ENCODE results near the gene LRP8.
A peak's percentile ranks its signal among the peaks of the same experiment; 100 is the strongest.
"Not testable (repeated sequence)": the region's sequence is repeated elsewhere in the genome, so short reads cannot be mapped to it uniquely, and the experiment has no call there.

The LRP8 gene

DNA sequence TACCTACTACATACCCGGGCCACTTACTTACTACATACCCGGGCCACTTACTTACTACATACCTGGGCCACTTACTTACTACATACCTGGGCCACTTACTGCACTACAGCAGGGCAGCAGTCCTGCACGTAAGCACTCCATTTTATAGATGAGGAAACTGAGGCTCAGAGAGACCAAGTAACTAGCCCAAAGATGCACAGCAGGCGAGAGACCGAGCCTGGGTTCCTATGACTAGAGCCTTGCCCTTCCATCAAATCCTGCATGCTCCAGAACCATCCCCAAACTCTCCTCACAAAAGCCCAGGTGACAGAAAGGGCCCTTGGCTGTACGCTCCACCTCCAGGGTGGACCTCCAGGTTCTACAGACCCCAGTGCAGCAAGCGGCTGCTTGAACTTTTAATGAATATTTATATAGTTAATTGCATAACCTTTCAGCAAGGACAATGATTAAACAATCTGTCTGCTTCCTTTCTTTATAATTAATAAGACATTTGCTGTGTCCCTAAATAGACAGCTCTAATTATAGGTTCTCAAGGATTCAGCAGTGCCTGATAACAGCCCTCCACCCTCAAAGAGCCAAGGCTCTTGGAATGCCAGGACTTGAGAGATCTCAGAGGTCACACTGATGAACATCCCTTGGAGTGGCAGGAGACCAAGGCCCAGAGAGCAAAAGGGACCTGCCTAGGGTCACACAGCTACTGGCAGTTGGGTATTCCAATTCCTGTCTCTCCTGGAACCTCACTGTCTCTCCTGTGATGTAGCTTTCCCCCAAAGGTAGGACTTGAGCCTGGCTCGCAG lies 43.4 kb downstream of the LRP8 start:
- DNase-seq (ENCODE audit: low read depth in 2 of 2), result no peak

DNA sequence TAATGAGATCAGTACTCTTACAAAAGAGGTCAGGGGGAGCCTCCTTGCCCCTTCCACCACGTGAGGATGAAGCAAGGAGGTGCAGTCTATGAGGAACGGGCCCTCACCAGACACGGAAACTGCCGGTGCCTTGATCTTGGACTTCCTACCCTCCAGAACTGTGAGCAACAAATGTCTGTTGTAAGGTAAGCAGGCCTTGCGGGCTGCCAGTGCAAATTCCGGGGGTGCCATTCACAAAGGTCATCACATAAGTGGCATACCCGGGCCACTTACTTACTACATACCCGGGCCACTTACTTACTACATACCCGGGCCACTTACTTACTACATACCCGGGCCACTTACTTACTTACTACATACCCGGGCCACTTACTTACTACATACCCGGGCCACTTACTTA lies 44.7 kb downstream of the LRP8 start:
- not testable (repeated sequence) for DNase-seq (ENCODE audit: low read depth in 2 of 2)

DNA sequence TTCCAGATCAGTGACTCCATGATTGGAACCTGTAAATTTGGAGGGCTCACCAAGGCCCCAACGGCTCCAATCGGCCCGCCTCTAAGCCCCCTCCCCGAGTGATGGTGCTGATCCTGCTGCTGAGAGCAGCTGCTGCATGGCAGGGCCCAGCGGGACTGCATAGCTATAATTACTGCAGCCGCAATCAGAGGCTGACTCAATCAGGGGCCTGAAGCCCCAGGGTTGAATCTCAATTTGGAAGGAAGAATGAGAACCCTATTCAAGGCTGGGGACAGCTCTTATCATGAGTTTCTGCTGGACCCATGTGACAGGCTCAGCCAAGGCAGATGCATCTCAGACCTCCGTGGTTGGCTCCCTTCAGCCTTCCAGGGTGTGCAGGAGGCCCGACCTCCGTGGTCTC lies 46.7 kb downstream of the LRP8 start:
- no peak for DNase-seq (ENCODE audit: low read depth in 2 of 2)

DNA sequence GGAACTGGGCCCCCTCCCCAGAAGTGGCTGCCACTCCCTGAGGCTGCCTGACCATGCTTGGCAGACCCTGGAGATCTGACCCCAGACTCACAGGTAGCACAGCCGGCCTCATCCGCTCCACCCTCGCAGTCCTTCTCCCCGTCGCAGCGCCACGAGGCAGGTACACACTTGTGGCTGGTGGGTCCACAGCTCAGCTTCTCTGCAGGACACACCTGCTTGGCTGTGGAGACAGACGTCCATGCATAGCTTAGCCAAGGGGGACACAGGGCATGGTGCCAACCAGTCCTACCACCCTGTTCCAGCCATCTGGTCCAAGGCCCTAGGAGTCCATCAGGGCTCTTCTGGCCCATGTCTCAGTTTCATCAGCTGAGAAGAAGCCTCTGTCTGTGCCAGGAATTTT lies 47.4 kb downstream of the LRP8 start:
- DNase-seq (ENCODE audit: low read depth in 2 of 2), result no peak

DNA sequence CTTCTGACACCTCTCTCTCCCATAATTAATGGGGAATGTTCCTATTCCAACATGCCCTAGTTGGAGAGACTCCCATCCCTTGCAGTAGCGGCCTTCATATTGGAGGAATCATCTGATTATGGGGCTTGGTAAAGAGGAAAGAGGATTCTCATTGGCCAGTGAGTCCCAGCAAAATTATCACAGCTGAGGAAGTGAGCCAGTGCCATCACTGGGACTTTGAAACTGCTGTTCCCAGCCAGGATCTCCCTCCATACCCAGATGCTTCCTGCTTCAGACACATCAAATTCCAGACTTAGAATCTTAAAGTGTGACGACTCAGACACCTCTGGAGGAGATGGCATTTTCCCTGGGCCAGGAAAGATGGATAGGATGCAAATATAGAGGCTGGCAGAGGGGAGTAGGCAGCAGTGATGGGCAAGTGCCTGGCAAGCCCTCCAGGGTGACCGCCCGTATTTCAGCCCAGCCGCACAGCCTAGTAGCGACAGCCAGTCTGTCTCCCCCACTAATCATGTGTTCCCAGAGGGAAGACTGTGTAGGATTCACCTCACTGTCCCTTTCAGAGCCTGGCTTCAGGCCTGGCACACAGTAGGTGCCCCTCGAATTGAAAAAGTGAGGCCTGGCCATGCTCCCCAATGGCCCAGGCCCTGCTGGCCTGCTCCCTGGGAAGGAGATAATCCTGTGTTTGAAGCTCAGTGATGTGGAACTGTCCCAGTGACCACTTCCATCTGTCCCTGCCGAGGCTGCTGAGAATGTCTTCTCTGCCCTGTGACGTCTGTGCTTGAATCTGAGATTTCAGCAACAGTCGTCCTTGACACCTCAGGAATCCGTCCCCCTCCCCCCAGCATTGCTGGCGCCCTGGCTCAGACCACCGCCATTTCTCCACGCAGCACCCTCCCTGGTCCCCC lies 48.3 kb downstream of the LRP8 start:
- no peak for DNase-seq (ENCODE audit: low read depth in 2 of 2)

DNA sequence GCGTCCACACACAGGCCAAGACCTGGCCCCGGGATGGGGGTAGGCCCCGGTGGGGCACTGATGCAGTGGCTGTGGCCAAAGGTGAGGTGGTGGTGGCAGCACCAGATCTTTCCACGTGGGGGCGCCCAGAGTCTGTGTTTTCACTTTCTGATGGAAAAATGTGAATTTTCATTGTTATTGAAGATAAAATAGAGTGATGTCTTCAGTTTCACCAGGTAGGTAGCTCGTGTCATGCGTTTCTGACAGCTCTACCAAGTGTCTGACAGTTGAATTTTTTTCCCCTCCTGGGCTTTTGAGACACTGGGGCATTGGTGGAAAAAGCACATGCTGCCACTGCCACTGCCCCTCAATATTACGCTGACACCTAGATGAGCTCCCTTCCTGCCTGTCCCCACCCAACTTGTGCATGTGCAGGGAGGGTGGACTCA lies 49.6 kb downstream of the LRP8 start:
- peak; percentile 54 to 57 for DNase-seq (ENCODE audit: low read depth in 2 of 2)

DNA sequence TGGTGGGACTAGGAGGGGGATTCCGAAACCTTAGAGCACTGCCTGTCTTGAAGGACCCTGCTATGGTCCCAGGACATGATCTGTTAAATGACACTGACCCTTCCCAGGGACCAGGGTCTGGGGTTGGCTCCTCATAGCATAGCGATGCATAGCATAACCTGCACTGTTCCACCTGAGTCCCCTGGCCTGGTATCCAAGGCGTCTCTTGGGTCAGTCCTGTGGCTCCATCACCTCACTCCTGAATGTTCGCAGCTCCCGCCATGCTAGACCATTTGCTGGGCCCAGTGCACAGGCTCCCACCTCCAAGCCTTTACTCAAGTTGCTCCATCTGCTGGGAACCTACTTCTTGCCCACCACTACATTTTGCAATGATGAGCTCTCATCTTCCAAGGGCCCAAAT lies 50.5 kb downstream of the LRP8 start:
- no peak for DNase-seq (ENCODE audit: low read depth in 2 of 2)

DNA sequence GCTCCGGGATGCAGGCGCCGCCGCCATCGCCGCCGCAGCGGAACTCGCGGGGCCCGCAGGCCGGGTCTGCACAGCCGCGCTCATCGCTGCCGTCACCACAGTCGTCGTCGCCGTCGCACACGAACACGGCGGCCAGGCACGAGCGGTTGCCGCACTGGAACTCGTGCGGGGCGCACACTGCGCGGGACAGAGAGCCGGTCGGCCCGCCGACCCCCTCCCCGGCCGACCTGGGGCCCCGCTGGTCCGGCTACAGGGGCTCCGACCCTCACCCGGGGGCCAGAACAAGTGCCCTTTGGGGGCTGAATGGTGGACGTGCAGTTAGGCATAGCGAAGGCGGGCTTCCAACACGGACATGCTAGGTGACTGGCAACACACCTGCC lies 51.0 kb downstream of the LRP8 start:
- no peak for DNase-seq (ENCODE audit: low read depth in 2 of 2)

DNA sequence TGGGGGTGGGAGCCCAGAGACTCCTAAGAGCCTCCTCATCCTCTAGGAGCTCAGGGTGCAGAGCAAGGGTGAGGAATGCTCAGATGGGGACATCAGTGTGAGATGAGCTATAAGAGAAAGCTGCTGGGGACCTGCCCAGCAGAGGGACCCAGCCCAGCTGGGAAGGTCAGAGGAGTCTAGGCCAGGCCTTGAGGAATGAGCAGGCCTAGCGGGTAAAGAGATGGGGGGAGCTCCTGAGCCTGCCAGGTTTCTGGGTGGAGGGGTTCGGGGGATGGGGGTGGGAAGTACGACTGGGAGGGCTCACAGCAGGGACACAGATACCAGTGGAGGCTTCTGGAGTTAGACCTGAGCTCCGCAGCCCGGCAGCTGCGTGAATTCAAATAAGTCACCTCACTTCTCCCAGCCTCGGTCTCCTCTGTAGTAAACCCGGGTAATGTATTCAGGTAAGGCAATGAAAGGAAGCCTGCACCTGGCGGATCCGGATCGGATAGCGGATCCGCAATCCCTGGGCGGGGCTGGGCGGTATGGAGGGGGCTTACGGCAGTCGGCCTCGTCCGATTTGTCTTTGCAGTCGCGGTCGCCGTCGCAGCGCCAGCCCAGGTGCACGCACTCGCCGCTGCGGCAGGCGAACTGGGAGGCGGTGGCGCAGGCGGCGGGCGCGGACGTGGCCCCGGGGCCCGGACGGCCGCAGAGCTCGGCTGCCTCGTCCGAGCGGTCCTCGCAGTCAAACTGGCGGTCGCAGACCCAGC lies 51.5 kb downstream of the LRP8 start:
- DNase-seq (ENCODE audit: low read depth in 2 of 2), result no peak

DNA sequence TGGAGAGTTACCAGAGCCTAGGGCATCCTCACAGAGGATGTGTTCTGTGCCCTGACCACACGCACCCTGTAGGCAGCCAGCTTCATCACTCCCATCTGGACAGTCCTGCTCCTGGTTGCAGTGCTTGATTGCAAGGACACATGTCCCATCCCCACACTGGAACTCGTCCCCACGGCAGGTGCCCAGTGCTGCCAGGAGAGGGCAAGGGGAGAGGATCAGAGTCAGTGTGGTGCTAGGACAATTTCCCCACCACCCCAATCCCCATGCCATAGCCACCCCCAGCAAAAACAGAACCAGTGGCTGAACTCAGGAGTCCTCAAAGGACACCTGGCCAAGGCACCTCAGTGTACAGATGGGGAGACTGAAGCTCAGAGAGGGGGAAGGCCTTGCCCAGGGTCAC lies 52.3 kb downstream of the LRP8 start:
- DNase-seq (ENCODE audit: low read depth in 2 of 2), result no peak

DNA sequence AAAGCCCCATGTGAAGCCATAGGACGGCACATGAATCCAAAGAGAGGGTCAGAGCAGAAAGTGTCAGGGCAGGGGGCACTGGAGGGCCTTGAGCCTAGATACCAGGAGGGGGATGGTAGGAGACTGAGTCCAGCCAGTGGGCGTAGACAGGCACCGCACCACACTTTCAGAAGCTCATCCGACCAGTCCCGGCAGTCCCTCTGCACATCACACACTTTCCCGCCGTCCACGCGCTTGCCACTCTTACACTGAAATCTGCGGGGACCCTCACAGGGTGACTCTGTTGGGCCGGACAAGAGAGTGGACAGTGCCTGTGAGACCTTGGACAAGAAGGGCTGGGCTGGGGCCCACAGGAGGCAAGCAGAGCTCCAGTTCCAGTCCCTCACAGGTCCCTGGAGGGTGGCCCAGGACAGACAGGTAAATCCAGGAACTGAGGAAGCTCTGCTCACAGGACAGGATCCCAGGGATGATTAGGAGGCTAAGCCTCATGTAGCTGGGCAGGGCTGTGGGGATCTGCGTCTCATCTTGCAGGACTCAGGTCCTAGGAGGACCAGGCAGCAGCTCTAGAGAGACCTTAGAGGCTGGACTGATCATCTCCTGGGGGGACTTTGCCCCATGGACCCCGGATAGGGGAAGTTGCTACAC lies 53.2 kb downstream of the LRP8 start:
- DNase-seq (ENCODE audit: low read depth in 2 of 2), result no peak

DNA sequence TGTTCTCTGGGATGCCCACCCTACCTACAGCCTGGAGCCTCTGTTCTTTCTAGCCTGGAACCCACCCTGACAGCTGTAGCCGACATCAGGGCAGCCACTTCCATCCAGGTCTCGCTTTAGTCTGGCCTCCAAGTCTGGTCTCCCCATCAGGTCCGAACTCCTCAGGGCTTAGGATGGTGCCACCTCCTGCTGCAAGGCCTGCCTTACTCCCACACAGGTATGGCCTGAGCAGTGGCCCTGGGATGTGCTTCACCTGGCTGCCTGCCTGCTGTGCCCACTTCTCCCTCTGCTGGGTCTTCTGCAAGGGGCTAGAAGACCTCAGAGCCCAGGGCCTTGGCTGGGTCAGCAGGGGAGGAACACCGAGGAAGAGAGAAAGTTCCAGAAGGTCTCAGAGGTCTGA lies 53.8 kb downstream of the LRP8 start:
- no peak for DNase-seq (ENCODE audit: low read depth in 2 of 2)

DNA sequence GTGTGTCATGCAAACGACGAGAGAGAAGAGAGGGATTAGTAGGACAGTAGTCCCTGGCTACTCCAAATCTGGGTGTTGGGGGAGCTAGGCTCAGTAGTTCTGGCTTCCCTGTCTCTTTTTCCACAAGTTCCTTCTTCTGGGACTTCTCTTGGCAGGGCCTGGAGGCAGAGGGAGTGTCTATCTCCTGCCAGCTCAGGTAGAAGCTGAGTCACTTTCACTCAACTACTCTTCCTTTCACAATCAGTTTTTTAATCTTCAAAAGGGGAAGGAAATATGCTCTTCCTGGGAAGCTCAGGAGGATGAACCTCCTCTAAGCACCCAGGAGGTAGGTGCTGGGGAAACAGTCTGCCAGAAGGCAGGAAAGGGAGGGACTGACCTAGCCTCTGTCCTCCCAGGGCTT lies 54.3 kb downstream of the LRP8 start:
- DNase-seq (ENCODE audit: low read depth in 2 of 2), result no peak

DNA sequence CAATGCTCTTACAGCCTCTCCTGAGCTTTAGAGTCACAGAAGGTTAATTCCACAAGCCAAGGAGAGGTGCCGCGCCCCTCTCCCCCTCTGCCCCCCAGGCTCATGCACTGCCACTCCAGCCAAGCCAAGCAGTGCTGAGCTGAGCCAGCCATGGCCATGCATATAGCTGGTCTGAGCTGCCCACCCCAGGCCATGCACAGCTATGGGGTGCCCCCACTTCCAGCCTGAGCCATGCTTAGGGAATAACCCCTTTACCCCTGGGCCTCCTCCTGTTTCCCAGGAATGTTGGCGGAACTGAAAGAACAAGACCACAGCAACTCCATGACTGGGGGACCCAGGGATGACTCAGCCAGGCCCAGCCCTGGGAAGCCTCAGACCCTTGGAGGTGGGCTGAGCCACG lies 55.5 kb downstream of the LRP8 start:
- no peak for DNase-seq (ENCODE audit: low read depth in 2 of 2)

DNA sequence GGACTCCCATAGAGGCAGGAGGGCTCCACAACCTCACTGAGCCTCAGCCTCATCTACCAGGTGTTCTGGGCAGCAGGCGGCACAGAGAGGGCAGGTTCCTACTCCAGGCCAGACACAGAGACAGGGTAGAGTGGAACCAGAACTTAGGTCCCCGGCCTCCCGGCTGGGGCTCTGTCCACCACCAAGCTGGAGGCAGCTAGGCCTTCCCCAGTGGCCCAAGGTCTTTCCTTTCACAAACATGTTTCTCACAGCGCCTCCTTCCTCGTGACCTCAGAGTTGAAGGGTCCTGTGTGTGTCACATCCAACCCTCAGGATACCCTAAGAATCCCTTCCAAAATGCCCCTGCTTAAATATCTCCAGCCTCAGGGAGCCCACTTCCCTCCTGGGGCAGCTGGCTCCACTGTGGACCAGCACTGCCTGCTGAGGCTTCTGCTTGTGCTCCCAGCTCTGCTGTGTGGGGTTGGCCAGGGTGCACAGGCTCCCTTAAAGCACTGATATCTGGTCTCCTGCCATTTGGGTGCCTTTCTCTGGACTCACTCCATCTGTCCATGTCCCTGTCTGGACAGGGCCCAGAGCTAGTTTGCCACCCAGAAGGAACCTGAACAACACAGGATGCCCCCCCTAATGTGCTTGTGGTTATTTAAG lies 56.3 kb downstream of the LRP8 start:
- no peak for DNase-seq (ENCODE audit: low read depth in 2 of 2)

DNA sequence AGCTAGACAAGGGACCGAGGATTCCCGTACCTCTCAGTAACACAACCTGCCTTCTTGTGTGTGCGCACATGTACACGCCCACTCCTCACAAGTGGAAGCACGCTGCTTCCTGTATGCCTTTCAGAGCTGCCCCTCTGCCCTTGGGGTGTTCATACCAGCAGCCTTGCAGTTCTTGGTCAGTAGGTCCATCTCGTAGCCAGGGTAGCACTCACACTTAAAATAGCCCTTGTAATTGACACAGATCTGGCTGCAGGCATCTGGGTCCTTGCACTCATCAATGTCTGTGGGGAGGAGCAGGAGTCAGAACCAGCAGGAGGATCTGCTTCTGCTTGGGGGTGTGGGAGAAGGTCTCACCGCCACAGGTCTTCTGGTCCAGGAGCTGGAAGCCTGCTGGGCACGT lies 57.0 kb downstream of the LRP8 start:
- DNase-seq (ENCODE audit: low read depth in 2 of 2), result no peak

DNA sequence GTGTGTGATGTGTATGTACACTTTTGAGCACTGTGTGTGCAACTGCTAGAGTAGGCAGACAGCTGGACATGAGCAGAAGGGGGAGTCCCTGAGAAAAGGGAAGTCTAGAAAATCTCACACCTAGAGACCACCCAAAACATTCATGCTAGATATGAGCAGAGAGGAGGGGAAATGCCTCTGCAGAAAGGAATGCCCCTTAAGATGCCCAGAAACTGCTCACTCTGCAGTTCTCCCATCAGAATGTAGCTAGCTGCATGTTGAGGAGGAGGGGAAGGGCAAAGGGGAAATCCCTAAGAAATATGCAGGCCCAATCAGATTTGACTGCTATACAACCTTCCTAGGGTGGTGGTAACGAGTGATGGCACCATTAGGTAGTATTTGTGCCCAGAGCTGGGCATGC lies 57.8 kb downstream of the LRP8 start:
- DNase-seq (ENCODE audit: low read depth in 2 of 2), result no peak

DNA sequence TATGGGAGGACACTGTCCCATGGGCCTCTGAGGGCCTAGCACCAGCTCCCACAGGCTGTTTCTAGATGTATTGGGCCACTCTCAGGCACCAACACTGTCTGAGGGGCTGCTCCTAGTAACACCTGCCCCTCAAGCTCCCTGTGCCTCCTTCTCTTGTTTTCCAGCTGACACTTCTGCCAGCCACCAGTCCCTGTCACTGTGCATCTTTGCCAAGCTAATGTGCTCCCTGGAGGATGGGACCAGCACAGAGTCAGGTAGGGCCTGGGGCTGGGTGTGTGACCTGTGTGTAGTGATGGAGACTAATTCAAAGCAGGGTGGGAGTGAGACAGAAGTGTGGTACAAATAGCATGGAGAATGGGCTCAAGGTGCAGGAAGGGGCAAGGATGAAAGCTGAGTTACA lies 60.1 kb downstream of the LRP8 start:
- DNase-seq (ENCODE audit: low read depth in 2 of 2), result no peak

DNA sequence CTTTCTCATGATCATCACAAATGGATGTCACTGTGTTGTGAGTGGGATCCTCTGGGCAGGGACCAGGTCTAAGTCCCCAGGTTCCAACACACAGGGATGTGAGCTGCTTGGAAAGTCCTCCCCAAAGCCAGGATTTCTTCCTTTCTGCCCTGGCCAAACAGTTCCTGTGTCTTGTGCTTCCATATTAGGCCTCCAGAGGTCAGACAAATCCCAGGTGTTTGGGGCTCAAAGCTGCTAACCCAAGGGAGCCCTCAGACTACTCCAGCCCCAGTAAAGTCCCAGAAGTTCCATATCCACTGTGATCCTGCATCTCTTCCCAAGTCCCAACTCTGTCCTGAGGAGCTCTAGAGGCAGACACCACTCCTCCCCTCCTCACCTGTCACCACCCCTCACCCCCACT lies 61.8 kb downstream of the LRP8 start:
- no peak for DNase-seq (ENCODE audit: low read depth in 2 of 2)

DNA sequence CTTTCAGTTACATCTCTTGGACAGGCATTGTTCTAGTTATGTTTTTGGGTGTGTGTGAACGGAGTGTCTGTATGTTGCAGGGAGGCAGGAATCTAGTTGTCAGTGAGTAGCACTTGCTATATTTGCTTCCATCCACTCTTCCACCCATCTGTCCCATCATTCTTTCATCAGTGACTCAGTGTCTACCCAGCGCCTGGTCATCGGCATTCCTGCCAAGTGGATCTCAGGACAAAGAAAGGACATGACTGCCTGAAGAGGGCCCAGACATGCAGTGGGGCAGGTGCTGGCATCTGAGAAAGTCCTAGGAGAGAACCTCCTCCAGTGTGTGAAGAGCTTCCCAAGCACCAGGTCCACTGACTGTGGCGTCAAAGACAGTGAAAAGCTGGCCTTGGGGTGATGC lies 62.3 kb downstream of the LRP8 start:
- no peak for DNase-seq (ENCODE audit: low read depth in 2 of 2)

DNA sequence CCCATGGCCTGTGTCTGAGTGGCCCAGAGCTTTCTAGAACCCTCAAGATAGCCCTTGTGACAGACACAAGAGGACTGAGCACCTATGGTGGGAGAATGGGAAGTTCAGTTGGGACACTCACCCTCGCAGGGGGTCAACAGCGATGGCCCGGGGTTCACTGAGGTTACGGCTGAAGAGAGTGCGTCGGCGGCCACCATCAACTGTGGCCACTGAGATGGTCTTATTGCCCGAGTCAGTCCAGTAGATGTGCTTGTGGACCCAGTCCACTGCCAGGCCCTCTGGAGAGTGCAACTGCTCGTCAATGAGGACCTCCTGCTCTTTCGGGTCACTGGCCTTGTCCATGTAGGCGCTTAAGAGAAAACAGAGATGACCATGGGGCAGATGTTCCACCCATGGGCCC lies 63.8 kb downstream of the LRP8 start:
- DNase-seq (ENCODE audit: low read depth in 2 of 2), result no peak

All from stimulated activated CD8-positive, alpha-beta memory T cell treated with anti-CD3 and anti-CD28 coated beads, Interleukin-2, amount 100 ng/mL, for 1 hour (primary cell).